Bronchial epithelial cell (primary cell): ENCODE results near the gene ST3GAL3. TPM values are rescaled to one million over a fixed set of nuclear protein-coding genes. Genes with fewer than 3 reads are reported as not detected.

Experiments used
- DNase-seq: peaks from one replicate; pipeline ENCODE4 v3.0.0-alpha.2; 2010; ENCODE audit warnings: low read depth
- FAIRE-seq: peaks from 2 replicates; lab custom pipeline; 2011; peaks lifted over from hg19 to GRCh38; lab: Jason Lieb, UNC
- H3K27me3 ChIP-seq: 2 replicates; pipeline ENCODE4 v1.5.1; 2011; ENCODE audit warnings: low read length; ENCODE audit not compliant: control insufficient read depth, insufficient read depth
- H3K36me3 ChIP-seq: 2 replicates; pipeline ENCODE4 v1.5.1; 2011; ENCODE audit warnings: low read length; ENCODE audit not compliant: control insufficient read depth, insufficient read depth
- H3K4me3 ChIP-seq: 2 replicates; pipeline ENCODE4 v1.5.1; 2011; ENCODE audit warnings: mild to moderate bottlenecking, low read depth, low read length, control low read depth
- CTCF ChIP-seq: IDR thresholded peaks from 2 replicates; pipeline ENCODE4 v1.5.1; 2011; ENCODE audit warnings: mild to moderate bottlenecking, moderate library complexity, low read length, control low read depth, inconsistent platforms; ENCODE audit not compliant: insufficient read depth, severe bottlenecking
- total RNA-seq: library from RNA; depleted of rRNA; stranded (reverse); fragments of >200 nt; gene quantifications from 2 replicates; pipeline ENCODE4 v1.2.1, GENCODE V29; 2014

The ST3GAL3 gene
- total RNA-seq, 1 donor from 2014 or later, result 10.3 TPM

GRCh38 chr1:43760745-43761317, 53.5 kb downstream of the ST3GAL3 start:
- FAIRE-seq, result no peak
- TF ChIP-seq CTCF, result no peak

GRCh38 chr1:43763497-43763973, 56.2 kb downstream of the ST3GAL3 start:
- Histone ChIP-seq H3K27me3 (no peaks in the 10 kb centered on the region), H3K36me3 (no peaks in the 10 kb centered on the region), H3K4me3 (no peak overlapping the region)
- DNase-seq (peak; percentile 88), FAIRE-seq (peak; percentile 62)
- peak; percentile 88 for TF ChIP-seq CTCF

More at GRCh38 chr1:43760745-43761317, 53.5 kb downstream of the ST3GAL3 start:
- no peaks in the 10 kb centered on the region for H3K27me3 ChIP-seq
- no peak for DNase-seq
- H3K4me3 ChIP-seq, result no peak overlapping the region
- no peaks in the 10 kb centered on the region for H3K36me3 ChIP-seq

- TF ChIP-seq CTCF, result no peak
- Histone ChIP-seq H3K4me3 (no peak overlapping the region), H3K36me3 (no peaks in the 10 kb centered on the region), H3K27me3 (no peaks in the 10 kb centered on the region)
- DNase-seq (no peak), FAIRE-seq (no peak)
Observed at GRCh38 chr1:43764581-43764980, 57.2 kb downstream of the ST3GAL3 start.

- FAIRE-seq, result no peak
Observed at GRCh38 chr1:43766086-43766784, 58.9 kb downstream of the ST3GAL3 start.

GRCh38 chr1:43766818-43767525, 59.6 kb downstream of the ST3GAL3 start:
- H3K27me3 ChIP-seq, result no peaks in the 10 kb centered on the region
- peak; percentile 87 for FAIRE-seq
- no peak for TF ChIP-seq CTCF
- peak; percentile 93 for DNase-seq
- H3K36me3 ChIP-seq, result no peaks in the 10 kb centered on the region
- no peak overlapping the region for H3K4me3 ChIP-seq

More at GRCh38 chr1:43766086-43766784, 58.9 kb downstream of the ST3GAL3 start:
- no peak for TF ChIP-seq CTCF
- DNase-seq, result peak; percentile 37
- Histone ChIP-seq H3K4me3 (no peak overlapping the region), H3K27me3 (no peaks in the 10 kb centered on the region), H3K36me3 (no peaks in the 10 kb centered on the region)
